Uterus (tissue), 2 donors: ENCODE data around the gene NEURL1B.

Source experiments
- POLR2A ChIP-seq, 2 donors: fragments of 450-650 bp; IDR thresholded peaks; one replicate each; pipeline ENCODE4 v1.6.1; 2016; ENCODE audit warnings: antibody characterized with exemption in 2 of 2, mild to moderate bottlenecking in 1 of 2, moderate library complexity in 1 of 2
- TF ChIP-seq, protein P1 (sequence below), 4 experiments: fragments of 200-600 bp in 2 of 4; fragments of 450-650 bp in 2 of 4; sonication (generic) in 2 of 4; IDR thresholded peaks; one replicate each; pipeline ENCODE4 v1.5.1; 2016 to 2019; ENCODE audit warnings: antibody characterized with exemption in 4 of 4, mild to moderate bottlenecking in 2 of 4, moderate library complexity in 1 of 4

- TF ChIP-seq POLR2A (IDR thresholded peaks at IDR 0.05) = no peak
- TF ChIP-seq, protein P1, sequence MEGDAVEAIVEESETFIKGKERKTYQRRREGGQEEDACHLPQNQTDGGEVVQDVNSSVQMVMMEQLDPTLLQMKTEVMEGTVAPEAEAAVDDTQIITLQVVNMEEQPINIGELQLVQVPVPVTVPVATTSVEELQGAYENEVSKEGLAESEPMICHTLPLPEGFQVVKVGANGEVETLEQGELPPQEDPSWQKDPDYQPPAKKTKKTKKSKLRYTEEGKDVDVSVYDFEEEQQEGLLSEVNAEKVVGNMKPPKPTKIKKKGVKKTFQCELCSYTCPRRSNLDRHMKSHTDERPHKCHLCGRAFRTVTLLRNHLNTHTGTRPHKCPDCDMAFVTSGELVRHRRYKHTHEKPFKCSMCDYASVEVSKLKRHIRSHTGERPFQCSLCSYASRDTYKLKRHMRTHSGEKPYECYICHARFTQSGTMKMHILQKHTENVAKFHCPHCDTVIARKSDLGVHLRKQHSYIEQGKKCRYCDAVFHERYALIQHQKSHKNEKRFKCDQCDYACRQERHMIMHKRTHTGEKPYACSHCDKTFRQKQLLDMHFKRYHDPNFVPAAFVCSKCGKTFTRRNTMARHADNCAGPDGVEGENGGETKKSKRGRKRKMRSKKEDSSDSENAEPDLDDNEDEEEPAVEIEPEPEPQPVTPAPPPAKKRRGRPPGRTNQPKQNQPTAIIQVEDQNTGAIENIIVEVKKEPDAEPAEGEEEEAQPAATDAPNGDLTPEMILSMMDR (IDR thresholded peaks at IDR 0.05) = no peak
Observed at GRCh38 chr5:172642926-172643871, 2.1 kb downstream of the NEURL1B start.
